Measurements from ENCODE around the gene ADAMTSL4.

GRCh38 chr1:150515328-150516049 lies 33.7 kb upstream of the ADAMTSL4 start, which contains the start of gene FALEC:
- TF ChIP-seq, protein P1, sequence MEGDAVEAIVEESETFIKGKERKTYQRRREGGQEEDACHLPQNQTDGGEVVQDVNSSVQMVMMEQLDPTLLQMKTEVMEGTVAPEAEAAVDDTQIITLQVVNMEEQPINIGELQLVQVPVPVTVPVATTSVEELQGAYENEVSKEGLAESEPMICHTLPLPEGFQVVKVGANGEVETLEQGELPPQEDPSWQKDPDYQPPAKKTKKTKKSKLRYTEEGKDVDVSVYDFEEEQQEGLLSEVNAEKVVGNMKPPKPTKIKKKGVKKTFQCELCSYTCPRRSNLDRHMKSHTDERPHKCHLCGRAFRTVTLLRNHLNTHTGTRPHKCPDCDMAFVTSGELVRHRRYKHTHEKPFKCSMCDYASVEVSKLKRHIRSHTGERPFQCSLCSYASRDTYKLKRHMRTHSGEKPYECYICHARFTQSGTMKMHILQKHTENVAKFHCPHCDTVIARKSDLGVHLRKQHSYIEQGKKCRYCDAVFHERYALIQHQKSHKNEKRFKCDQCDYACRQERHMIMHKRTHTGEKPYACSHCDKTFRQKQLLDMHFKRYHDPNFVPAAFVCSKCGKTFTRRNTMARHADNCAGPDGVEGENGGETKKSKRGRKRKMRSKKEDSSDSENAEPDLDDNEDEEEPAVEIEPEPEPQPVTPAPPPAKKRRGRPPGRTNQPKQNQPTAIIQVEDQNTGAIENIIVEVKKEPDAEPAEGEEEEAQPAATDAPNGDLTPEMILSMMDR (conservative IDR thresholded peaks at IDR 0.05 in 1 of 2, IDR thresholded peaks at IDR 0.05 in 1 of 2; ENCODE audit: low read depth in 1 of 2, low read length in 2 of 2) = no peak
- no peak for TF ChIP-seq EZH2 (IDR thresholded peaks at IDR 0.05; ENCODE audit: low read length, missing control alignments)

Data from fibroblast of lung (primary cell).